HepG2 (cell line): Measurements from ENCODE around the gene CDHR3. TPM values are rescaled to one million over a fixed set of nuclear protein-coding genes. Genes with fewer than 3 reads are reported as not detected.

Source experiments
- CBFB ChIP-seq: sonication (generic); formaldehyde crosslinking; IDR thresholded peaks from 2 replicates; pipeline ENCODE4 v1.4.0; 2020; ENCODE audit warnings: missing genetic modification reagents
- CEBPZ ChIP-seq: IDR thresholded peaks from 2 replicates; pipeline ENCODE4 v1.6.1; 2012; ENCODE audit warnings: low read length, improper control_type of control experiment
- GLI4 ChIP-seq: sonication (generic); formaldehyde crosslinking; IDR thresholded peaks from 2 replicates; pipeline ENCODE4 v1.5.1; 2020; ENCODE audit warnings: missing genetic modification reagents, mild to moderate bottlenecking, moderate library complexity, borderline replicate concordance
- MAF1 ChIP-seq: sonication (generic); formaldehyde crosslinking; IDR thresholded peaks from 2 replicates; pipeline ENCODE4 v1.5.0; 2020; ENCODE audit warnings: missing genetic modification reagents, borderline replicate concordance
- SOX13 ChIP-seq, 3 experiments: fragments of 450-650 bp in 1 of 3; sonication (generic) in 1 of 3; formaldehyde crosslinking in 1 of 3; IDR thresholded peaks in 2 of 3; conservative IDR thresholded peaks in 1 of 3; 2 replicates each; pipeline versions ENCODE4 v1.5.0 to v1.6.1; 2016 to 2020; ENCODE audit warnings: antibody characterized with exemption in 1 of 3, mild to moderate bottlenecking in 1 of 3, missing compliant biosample characterization in 1 of 3, missing genetic modification reagents in 1 of 3, moderate library complexity in 1 of 3
- SP140L ChIP-seq: sonication (generic); formaldehyde crosslinking; IDR thresholded peaks from 2 replicates; pipeline ENCODE4 v1.4.0; 2020; ENCODE audit warnings: missing genetic modification reagents, borderline replicate concordance
- TFAP4 ChIP-seq: sonication (generic); IDR thresholded peaks from 2 replicates; pipeline ENCODE4 v1.6.1; 2016; ENCODE audit warnings: low read depth, borderline replicate concordance
- THAP9 ChIP-seq: sonication (generic); formaldehyde crosslinking; IDR thresholded peaks from 2 replicates; pipeline ENCODE4; 2020; ENCODE audit warnings: missing genetic modification reagents, mild to moderate bottlenecking, borderline replicate concordance
- ZEB1 ChIP-seq: IDR thresholded peaks from 2 replicates; pipeline ENCODE4 v1.6.1; 2012; ENCODE audit warnings: mild to moderate bottlenecking, low read depth, inconsistent platforms; ENCODE audit not compliant: insufficient replicate concordance
- ZNF556 ChIP-seq: sonication (generic); formaldehyde crosslinking; IDR thresholded peaks from 2 replicates; pipeline ENCODE4 v1.4.0; 2020; ENCODE audit warnings: mild to moderate bottlenecking, missing genetic modification reagents, borderline replicate concordance
- ZNF644 ChIP-seq: IDR thresholded peaks from 2 replicates; pipeline ENCODE4 v1.6.1; 2016; ENCODE audit warnings: low read depth
- ZNF687 ChIP-seq: sonication (generic); formaldehyde crosslinking; IDR thresholded peaks from 2 replicates; pipeline ENCODE4 v1.5.1; 2020; ENCODE audit warnings: mild to moderate bottlenecking, missing genetic modification reagents, moderate library complexity
- ZNF740 ChIP-seq: sonication (generic); formaldehyde crosslinking; IDR thresholded peaks from 2 replicates; pipeline ENCODE4 v1.4.0; 2020; ENCODE audit warnings: missing genetic modification reagents
- polyA plus RNA-seq, 8 experiments: library from polyadenylated mRNA; depleted of rRNA in 3 of 8; stranded (reverse) in 7 of 8; unstranded in 1 of 8; fragments of >200 nt; fragmentation: Illumina TruSeq in 4 of 8; extraction: Trizol in 4 of 8; gene quantifications; 2 replicates each; pipeline versions ENCODE4 v1.2.1 to v1.2.3, GENCODE V29; 2011 to 2016; ENCODE audit warnings: low read depth in 4 of 8, missing spikeins in 1 of 8, mixed read lengths in 1 of 8; ENCODE audit not compliant: insufficient read depth in 1 of 8
- total RNA-seq, 5 experiments: library from RNA; depleted of rRNA; stranded (reverse); fragments of >200 nt; fragmentation: Illumina TruSeq; extraction: Trizol; gene quantifications; 2 replicates each; pipeline ENCODE4 v1.2.3, GENCODE V29; 2016; ENCODE audit warnings: low read depth in 1 of 5

CDHR3 gene
- total and polyA plus RNA-seq, 2 of the 13 experiments (the other 11 are each of a cell fraction or from before 2014, with no cell fraction given), result 6.5 to 11.8 TPM

- TF ChIP-seq THAP9 (CRISPR knock-in tag) (peak; percentile 48; the same call in 1 of the 2 replicates), ZNF740 (CRISPR knock-in tag) (no peak), TFAP4 (no peak), SP140L (no peak), SOX13 (IDR thresholded peaks at IDR 0.05) (no peak), SOX13 (CRISPR knock-in tag; conservative IDR thresholded peaks at IDR 0.05 in 1 of 2, IDR thresholded peaks at IDR 0.05 in 1 of 2) (peak in 1 of 2 experiments; percentile 61; a peak in 1 of 4 replicates), MAF1 (CRISPR knock-in tag) (no peak), ZNF687 (peak; percentile 35; the same call in 1 of the 2 replicates), ZEB1 (no peak), CEBPZ (no peak), ZNF644 (peak; percentile 47; the same call in 1 of the 2 replicates), ZNF556 (CRISPR knock-in tag) (no peak), CBFB (no peak), GLI4 (CRISPR knock-in tag) (no peak)
Observed at GRCh38 chr7:106057962-106058927, 95.2 kb downstream of the CDHR3 start (continued).
